H7 (cell line): Measurements from ENCODE around the gene IKBIP. TPM values are rescaled to one million over a fixed set of nuclear protein-coding genes. Genes with fewer than 3 reads are reported as not detected.
"Not testable (repeated sequence)": the region's sequence is repeated elsewhere in the genome, so short reads cannot be mapped to it uniquely, and the experiment has no call there.

Source experiments
- DNase-seq: peaks from one replicate; pipeline ENCODE4 v3.0.0; 2012
- H3K27me3 ChIP-seq: 2 replicates; pipeline ENCODE4 v1.6.0; 2011; ENCODE audit warnings: mild to moderate bottlenecking, low read length; ENCODE audit not compliant: control insufficient read depth, insufficient read depth
- H3K36me3 ChIP-seq: replicated peaks from 2 replicates; pipeline ENCODE4 v1.5.1; 2011; ENCODE audit warnings: low read length; ENCODE audit not compliant: control insufficient read depth, insufficient read depth
- H3K4me3 ChIP-seq: 2 replicates; pipeline ENCODE4 v1.5.1; 2011; ENCODE audit warnings: low read depth, mild to moderate bottlenecking, control low read depth, low read length, moderate library complexity; ENCODE audit not compliant: insufficient read depth
- total RNA-seq: library from RNA; depleted of rRNA; stranded (reverse); fragments of >200 nt; shearing (Covaris generic); gene quantifications from 2 replicates; pipeline ENCODE4 v1.2.3, GENCODE V29; 2014; rRNA removed

IKBIP gene
- total RNA-seq, 1 experiment from 2014 or later = 11.0 TPM

- not testable (repeated sequence) for H3K4me3 ChIP-seq, H3K27me3 ChIP-seq, H3K36me3 ChIP-seq, DNase-seq
These were observed 67.8 kb downstream of the IKBIP start for GRCh38 chr12:98576795-98577194.

- Histone ChIP-seq H3K36me3 (no peaks in the 10 kb centered on the region), H3K4me3 (no peak overlapping the region), H3K27me3 (no peaks in the 10 kb centered on the region)
- DNase-seq = no peak
These were observed 69.6 kb downstream of the IKBIP start for GRCh38 chr12:98575013-98575412.

Other genes starting within 250 kb of the IKBIP start
- 223 and 268 TPM in 2 replicates for gene TMPO, start 129.2 kb downstream of the IKBIP start, total RNA-seq
- gene SLC25A3, start 51.1 kb downstream of the IKBIP start, total RNA-seq = 953 and 961 TPM in 2 replicates
- 15.5 and 18.3 TPM in 2 replicates for gene APAF1, start 502 bp upstream of the IKBIP start, total RNA-seq